ENCODE results near the gene PRAC2. TPM values are rescaled to one million over a fixed set of nuclear protein-coding genes. Genes with fewer than 3 reads are reported as not detected.
"Not testable (repeated sequence)": the region's sequence is repeated elsewhere in the genome, so short reads cannot be mapped to it uniquely, and the experiment has no call there.

Gene PRAC2
- total RNA-seq, 4 donors from 2014 or later, result not detected

- no peak for DNase-seq (ENCODE audit: extremely low spot score)
- 82% methylated on average over 10 of the region's 10 CpGs for WGBS
- Histone ChIP-seq H3K27me3 (peaks cover 0 to 92% (median 8%) of the 10 kb centered on the region in 4 donors), H3K4me1 (no peaks in the 10 kb centered on the region), H3K27ac (replicated peaks in 1 of 4) (no peak overlapping the region), H3K36me3 (no peaks in the 10 kb centered on the region), H3K4me3 (no peak overlapping the region), H3K9me3 (no peaks in the 10 kb centered on the region)
- TF ChIP-seq POLR2A (IDR thresholded peaks at IDR 0.05; ENCODE audit: low read depth), result no peak
- no peak for TF ChIP-seq EP300 (IDR thresholded peaks at IDR 0.05)
- no peak for TF ChIP-seq CTCF (IDR thresholded peaks at IDR 0.05)
- no peak for TF ChIP-seq POLR2AphosphoS5 (IDR thresholded peaks at IDR 0.05)
- intact Hi-C loops (cut with DNase I), result no loop called here
These were observed 21.0 kb upstream of the PRAC2 start for GRCh38 chr17:48701864-48702532.

- H3K4me3 ChIP-seq, result no peak overlapping the region
- peaks cover 0 to 91% (median 11%) of the 10 kb centered on the region in 4 donors for H3K27me3 ChIP-seq
- DNase-seq (ENCODE audit: extremely low spot score), result no peak
- no peaks in the 10 kb centered on the region for H3K4me1 ChIP-seq
- TF ChIP-seq POLR2A (IDR thresholded peaks at IDR 0.05; ENCODE audit: low read depth), result no peak
- no peak for TF ChIP-seq POLR2AphosphoS5 (IDR thresholded peaks at IDR 0.05)
- TF ChIP-seq CTCF (IDR thresholded peaks at IDR 0.05), result no peak
- TF ChIP-seq EP300 (IDR thresholded peaks at IDR 0.05), result no peak
- no peaks in the 10 kb centered on the region for H3K9me3 ChIP-seq
- H3K36me3 ChIP-seq, result no peaks in the 10 kb centered on the region
- no peak overlapping the region for H3K27ac ChIP-seq (replicated peaks in 1 of 4)
- WGBS, result 73% methylated on average over 11 of the region's 11 CpGs
- intact Hi-C loops (cut with DNase I), result no loop called here
These were observed 18.4 kb upstream of the PRAC2 start for GRCh38 chr17:48704361-48705248.

GRCh38 chr17:48711128-48711527, 11.9 kb upstream of the PRAC2 start:
- 77% methylated on average over 4 of the region's 4 CpGs for WGBS
- no peak for DNase-seq (ENCODE audit: extremely low spot score)
- Histone ChIP-seq H3K36me3 (no peaks in the 10 kb centered on the region), H3K4me1 (no peaks in the 10 kb centered on the region), H3K27ac (replicated peaks in 1 of 4) (no peak overlapping the region), H3K9me3 (no peaks in the 10 kb centered on the region), H3K27me3 (peaks cover 0 to 96% (median 22%) of the 10 kb centered on the region in 4 donors), H3K4me3 (no peak overlapping the region)
- intact Hi-C loops (cut with DNase I), result no loop called here
- no peak for TF ChIP-seq CTCF (IDR thresholded peaks at IDR 0.05)
- no peak for TF ChIP-seq EP300 (IDR thresholded peaks at IDR 0.05)
- no peak for TF ChIP-seq POLR2A (IDR thresholded peaks at IDR 0.05; ENCODE audit: low read depth)
- TF ChIP-seq POLR2AphosphoS5 (IDR thresholded peaks at IDR 0.05), result no peak

GRCh38 chr17:48715496-48716399, 7.2 kb upstream of the PRAC2 start:
- intact Hi-C loops (cut with DNase I), result no loop called here
- no peak overlapping the region for H3K27ac ChIP-seq (replicated peaks in 1 of 4)
- no peaks in the 10 kb centered on the region for H3K9me3 ChIP-seq
- H3K27me3 ChIP-seq, result peaks cover 7 to 100% (median 53%) of the 10 kb centered on the region in 4 donors
- no peak for TF ChIP-seq POLR2A (IDR thresholded peaks at IDR 0.05; ENCODE audit: low read depth)
- TF ChIP-seq EP300 (IDR thresholded peaks at IDR 0.05), result no peak
- TF ChIP-seq CTCF (IDR thresholded peaks at IDR 0.05), result no peak
- no peak for TF ChIP-seq POLR2AphosphoS5 (IDR thresholded peaks at IDR 0.05)
- peaks cover 12 to 20% (median 16%) of the 10 kb centered on the region in 4 donors for H3K4me1 ChIP-seq
- DNase-seq (ENCODE audit: extremely low spot score), result no peak
- H3K36me3 ChIP-seq, result no peaks in the 10 kb centered on the region
- H3K4me3 ChIP-seq, result no peak overlapping the region
- WGBS, result 42% methylated on average over 5 of the region's 5 CpGs

- peaks cover 7 to 100% (median 61%) of the 10 kb centered on the region in 4 donors for H3K27me3 ChIP-seq
- 87% methylated on average over 3 of the region's 3 CpGs for WGBS
- H3K4me3 ChIP-seq; DNase-seq (ENCODE audit: extremely low spot score); H3K36me3 ChIP-seq; H3K9me3 ChIP-seq; intact Hi-C loops (cut with DNase I); H3K27ac ChIP-seq (replicated peaks in 1 of 4): not testable (repeated sequence)
- peaks cover 12 to 20% (median 16%) of the 10 kb centered on the region in 4 donors for H3K4me1 ChIP-seq
These were observed 6.4 kb upstream of the PRAC2 start for GRCh38 chr17:48716549-48716948.
